PC-3 (cell line): ENCODE results near the gene BACE2. TPM values are rescaled to one million over a fixed set of nuclear protein-coding genes. Genes with fewer than 3 reads are reported as not detected.

Source experiments
- ATAC-seq: fragments of 200-7000 bp; cut with Tn5 transposase; 2 replicates; pipeline ENCODE4 v1.9.1; 2020; ENCODE audit warnings: mild to moderate bottlenecking, moderate library complexity
- BruUV-seq: library from RNA; stranded (reverse); fragments of 400-500 nt; replicated peaks from 2 replicates; lab custom pipeline; 2021; lab: Mats Ljungman, UMichigan
- CTCF ChIA-PET: fragments of 300-600 bp; sonication (Branson Sonifier 250); formaldehyde crosslinking; loops from one replicate; lab custom pipeline; 2022; ENCODE audit warnings: antibody characterized with exemption; lab: Charles Lee
- POLR2A ChIA-PET: fragments of 300-600 bp; sonication (Branson Sonifier 250); formaldehyde crosslinking; loops from one replicate; lab custom pipeline; 2022; ENCODE audit warnings: antibody characterized with exemption; ENCODE audit not compliant: unreplicated experiment; lab: Charles Lee
- DNase-seq: peaks from one replicate; pipeline ENCODE4 v3.0.0-alpha.2; 2015
- H2AFZ ChIP-seq: fragments of 300-600 bp; sonication (generic); 2 replicates; pipeline ENCODE4 v1.6.0; 2016; ENCODE audit warnings: antibody characterized with exemption, low read length
- H3F3A ChIP-seq: fragments of 300-600 bp; sonication (generic); one replicate; pipeline ENCODE4 v1.6.0; 2017; ENCODE audit warnings: antibody characterized with exemption, low read length, control low read depth, mild to moderate bottlenecking; ENCODE audit not compliant: unreplicated experiment
- H3K27ac ChIP-seq: fragments of 300-600 bp; sonication (generic); 2 replicates; pipeline ENCODE4 v1.5.1; 2016; ENCODE audit warnings: mild to moderate bottlenecking, low read length
- H3K27me3 ChIP-seq: fragments of 300-600 bp; sonication (generic); 2 replicates; pipeline ENCODE4 v1.6.1; 2016; ENCODE audit warnings: low read length, mixed read lengths
- H3K36me3 ChIP-seq: fragments of 300-600 bp; sonication (generic); 2 replicates; pipeline ENCODE4 v1.6.1; 2016; ENCODE audit warnings: low read depth, mixed run types, low read length, mixed read lengths
- H3K4me1 ChIP-seq: fragments of 300-600 bp; sonication (generic); 2 replicates; pipeline ENCODE4 v1.5.1; 2016; ENCODE audit warnings: low read length; ENCODE audit not compliant: insufficient read depth
- H3K4me2 ChIP-seq: fragments of 300-600 bp; sonication (generic); 2 replicates; pipeline ENCODE4 v1.6.0; 2016; ENCODE audit warnings: low read length
- H3K4me3 ChIP-seq: fragments of 300-600 bp; sonication (generic); 2 replicates; pipeline ENCODE4 v1.5.1; 2016; ENCODE audit warnings: mild to moderate bottlenecking, low read length, mixed read lengths
- H3K79me2 ChIP-seq: fragments of 300-600 bp; sonication (generic); 2 replicates; pipeline ENCODE4 v1.6.1; 2017; ENCODE audit warnings: low read length, mixed read lengths
- H3K9ac ChIP-seq: fragments of 300-600 bp; sonication (generic); 2 replicates; pipeline ENCODE4 v1.6.0; 2016; ENCODE audit warnings: mild to moderate bottlenecking, low read length
- H3K9me2 ChIP-seq: fragments of 300-600 bp; sonication (generic); replicated peaks from 2 replicates; pipeline ENCODE4 v1.6.1; 2016; ENCODE audit warnings: mixed run types, low read length, mixed read lengths
- H3K9me3 ChIP-seq: fragments of 300-600 bp; sonication (generic); 2 replicates; pipeline ENCODE4 v1.6.1; 2016; ENCODE audit warnings: low read length, mixed read lengths
- H4K20me1 ChIP-seq: fragments of 300-600 bp; sonication (generic); 2 replicates; pipeline ENCODE4 v1.6.1; 2016; ENCODE audit warnings: low read length, mixed read lengths
- CTCF ChIP-seq: fragments of 300-600 bp; sonication (generic); conservative IDR thresholded peaks from 2 replicates; pipeline ENCODE4 v1.5.1; 2017; ENCODE audit warnings: antibody characterized with exemption, low read depth, mild to moderate bottlenecking, low read length
- EZH2 ChIP-seq: fragments of 300-600 bp; sonication (generic); IDR thresholded peaks from one replicate; pipeline ENCODE4 v1.6.1; 2017; ENCODE audit warnings: antibody characterized with exemption, mild to moderate bottlenecking, low read length; ENCODE audit not compliant: unreplicated experiment
- EZH2phosphoT487 ChIP-seq: fragments of 300-600 bp; sonication (generic); IDR thresholded peaks from 2 replicates; pipeline ENCODE4 v1.6.1; 2018; ENCODE audit warnings: mild to moderate bottlenecking, antibody characterized with exemption, low read length, borderline replicate concordance
- intact Hi-C: fragments of 100-400 bp; cut with micrococcal nuclease; formaldehyde crosslinking; loops from 2 replicates; pipeline ENCODE4 v1.9.0; 2023
- total RNA-seq: library from RNA; depleted of rRNA; stranded (reverse); fragments of >200 nt; gene quantifications from 2 replicates; pipeline ENCODE4 v1.2.3, GENCODE V29; 2014

BACE2 gene
- total RNA-seq, 1 experiment from 2014 or later, result 89.2 TPM

GRCh38 chr21:41213021-41213420 lies 45.1 kb downstream of the BACE2 start:
- no peak overlapping the region for H3K27ac ChIP-seq
- no peaks in the 10 kb centered on the region for H3K9me2 ChIP-seq
- H3K36me3 ChIP-seq, result no peaks in the 10 kb centered on the region
- intact Hi-C loops, result loop anchor here (10.0 kb wide), 1 partner anchor 88 kb away; no protein-coding TSS in a partner anchor
- no peak for ATAC-seq
- H4K20me1 ChIP-seq, result no peaks in the 10 kb centered on the region
- ChIA-PET CTCF (no interaction called here), POLR2A (no interaction called here)
- no peak overlapping the region for H3K4me2 ChIP-seq
- H3K79me2 ChIP-seq, result no peaks in the 10 kb centered on the region
- TF ChIP-seq EZH2, result no peak
- TF ChIP-seq EZH2phosphoT487, result no peak
- no peak for TF ChIP-seq CTCF
- H3K9me3 ChIP-seq, result no peaks in the 10 kb centered on the region
- DNase-seq, result no peak
- H3K4me3 ChIP-seq, result no peak overlapping the region
- BruUV-seq, result no TSS peak
- H3K4me1 ChIP-seq, result no peaks in the 10 kb centered on the region
- no peak overlapping the region for H3K9ac ChIP-seq
- H2AFZ ChIP-seq, result no peak overlapping the region
- H3F3A ChIP-seq, result no peaks in the 10 kb centered on the region
- no peaks in the 10 kb centered on the region for H3K27me3 ChIP-seq

- TF ChIP-seq EZH2 (no peak), EZH2phosphoT487 (no peak), CTCF (no peak)
- Histone ChIP-seq H3K4me3 (no peak overlapping the region), H3K36me3 (no peaks in the 10 kb centered on the region), H3K27ac (no peak overlapping the region), H3K27me3 (no peaks in the 10 kb centered on the region), H3K9ac (no peak overlapping the region), H3K9me2 (no peaks in the 10 kb centered on the region), H2AFZ (no peak overlapping the region), H3K79me2 (peaks cover 5% of the 10 kb centered on the region), H3K4me1 (peaks cover 15% of the 10 kb centered on the region), H4K20me1 (no peaks in the 10 kb centered on the region), H3K4me2 (no peak overlapping the region), H3F3A (no peaks in the 10 kb centered on the region), H3K9me3 (no peaks in the 10 kb centered on the region)
- ATAC-seq (no peak), DNase-seq (no peak)
- BruUV-seq, result no TSS peak
- intact Hi-C loops, result loop anchor here (5.0 to 10.0 kb wide), 2 partner anchors 44 to 91 kb away; no protein-coding TSS in a partner anchor
- POLR2A ChIA-PET, result no interaction called here
- CTCF ChIA-PET, result no interaction called here
These were observed 48.0 kb downstream of the BACE2 start for GRCh38 chr21:41215856-41216408.

GRCh38 chr21:41216486-41216885 lies 48.5 kb downstream of the BACE2 start:
- Histone ChIP-seq H3K9me2 (no peaks in the 10 kb centered on the region), H3K79me2 (peaks cover 8% of the 10 kb centered on the region), H3F3A (no peaks in the 10 kb centered on the region), H3K4me3 (no peak overlapping the region), H3K4me1 (peaks cover 15% of the 10 kb centered on the region), H3K36me3 (no peaks in the 10 kb centered on the region), H3K9ac (no peak overlapping the region), H4K20me1 (no peaks in the 10 kb centered on the region), H3K9me3 (no peaks in the 10 kb centered on the region), H3K27ac (no peak overlapping the region), H2AFZ (no peak overlapping the region), H3K4me2 (no peak overlapping the region), H3K27me3 (no peaks in the 10 kb centered on the region)
- BruUV-seq, result no TSS peak
- ChIA-PET POLR2A (no interaction called here), CTCF (no interaction called here)
- ATAC-seq, result no peak
- intact Hi-C loops, result loop anchor here (5.0 to 10.0 kb wide), 2 partner anchors 44 to 92 kb away; no protein-coding TSS in a partner anchor
- no peak for DNase-seq
- TF ChIP-seq EZH2, result no peak
- no peak for TF ChIP-seq CTCF
- no peak for TF ChIP-seq EZH2phosphoT487
